Hepatocyte (in vitro differentiated cells): ENCODE results near the gene POLR2I. TPM values are rescaled to one million over a fixed set of nuclear protein-coding genes. Genes with fewer than 3 reads are reported as not detected.

ENCODE experiments used
- DNase-seq: peaks from one replicate; pipeline ENCODE4 v3.0.0-alpha.2; 2016; ENCODE audit warnings: low spot score
- H2AFZ ChIP-seq: fragments of 200-600 bp; sonication (generic); 2 replicates; pipeline ENCODE4 v1.6.0; 2016; ENCODE audit warnings: antibody characterized with exemption, mild to moderate bottlenecking
- H3K27ac ChIP-seq: fragments of 200-600 bp; sonication (generic); 2 replicates; pipeline ENCODE4 v1.5.1; 2016; ENCODE audit warnings: mild to moderate bottlenecking
- H3K27me3 ChIP-seq: fragments of 200-600 bp; sonication (generic); 2 replicates; pipeline ENCODE4 v1.6.1; 2016
- H3K36me3 ChIP-seq: fragments of 200-600 bp; sonication (generic); replicated peaks from 2 replicates; pipeline ENCODE4 v1.5.1; 2016; ENCODE audit warnings: low read depth; ENCODE audit not compliant: insufficient read depth
- H3K4me1 ChIP-seq: fragments of 200-600 bp; sonication (generic); 2 replicates; pipeline ENCODE4 v1.5.1; 2016; ENCODE audit warnings: mild to moderate bottlenecking, moderate library complexity; ENCODE audit not compliant: insufficient read depth
- H3K4me2 ChIP-seq: fragments of 200-600 bp; sonication (generic); 2 replicates; pipeline ENCODE4 v1.6.0; 2016
- H3K4me3 ChIP-seq: fragments of 200-600 bp; sonication (generic); 2 replicates; pipeline ENCODE4 v1.5.1; 2016; ENCODE audit warnings: mild to moderate bottlenecking
- H3K79me2 ChIP-seq: fragments of 200-600 bp; sonication (generic); 2 replicates; pipeline ENCODE4 v1.6.0; 2017; ENCODE audit warnings: mild to moderate bottlenecking
- H3K9me2 ChIP-seq: fragments of 200-600 bp; sonication (generic); replicated peaks from 2 replicates; pipeline ENCODE4 v1.6.0; 2017; ENCODE audit warnings: mild to moderate bottlenecking; ENCODE audit not compliant: insufficient read depth
- H3K9me3 ChIP-seq: fragments of 200-600 bp; sonication (generic); 2 replicates; pipeline ENCODE4 v1.5.1; 2016; ENCODE audit warnings: low read depth, mild to moderate bottlenecking
- H4K20me1 ChIP-seq: fragments of 200-600 bp; sonication (generic); 2 replicates; pipeline ENCODE4 v1.6.0; 2016; ENCODE audit warnings: mild to moderate bottlenecking; ENCODE audit not compliant: insufficient read depth, poor library complexity, severe bottlenecking
- EZH2 ChIP-seq: fragments of 200-600 bp; sonication (generic); IDR thresholded peaks from 2 replicates; pipeline ENCODE4 v1.6.1; 2016; ENCODE audit warnings: antibody characterized with exemption, mild to moderate bottlenecking, borderline replicate concordance
- EZH2phosphoT487 ChIP-seq: fragments of 200-600 bp; sonication (generic); IDR thresholded peaks from one replicate; pipeline ENCODE4 v1.6.1; 2018; ENCODE audit warnings: antibody characterized with exemption, mild to moderate bottlenecking, low read depth, moderate library complexity; ENCODE audit not compliant: unreplicated experiment, severe bottlenecking
- WGBS: methylation state at CpG from one replicate; pipeline ENCODE4 v1.1.6; 2016; ENCODE audit warnings: low lambda C conversion rate; ENCODE audit errors: missing lambda C conversion rate; 5-methylcytosine and 5-hydroxymethylcytosine counted together
- polyA plus RNA-seq: library from polyadenylated mRNA; unstranded; fragments of >200 nt; fragmentation: Nextera tagmentation; extraction: Ambion mirVana; gene quantifications from 2 replicates; pipeline ENCODE4 v1.2.1, GENCODE V29; 2016
- total RNA-seq: library from RNA; depleted of rRNA; stranded (reverse); fragments of >200 nt; gene quantifications from 2 replicates; pipeline ENCODE4 v1.2.3, GENCODE V29; 2014
- TF ChIP-seq, protein P1 (sequence below): fragments of 200-600 bp; sonication (generic); IDR thresholded peaks from 2 replicates; pipeline ENCODE4 v1.5.1; 2016; ENCODE audit warnings: antibody characterized with exemption, mild to moderate bottlenecking; ENCODE audit not compliant: poor library complexity

POLR2I gene
- total and polyA plus RNA-seq, 2 experiments from 2014 or later: 19.3 to 115 TPM

DNA sequence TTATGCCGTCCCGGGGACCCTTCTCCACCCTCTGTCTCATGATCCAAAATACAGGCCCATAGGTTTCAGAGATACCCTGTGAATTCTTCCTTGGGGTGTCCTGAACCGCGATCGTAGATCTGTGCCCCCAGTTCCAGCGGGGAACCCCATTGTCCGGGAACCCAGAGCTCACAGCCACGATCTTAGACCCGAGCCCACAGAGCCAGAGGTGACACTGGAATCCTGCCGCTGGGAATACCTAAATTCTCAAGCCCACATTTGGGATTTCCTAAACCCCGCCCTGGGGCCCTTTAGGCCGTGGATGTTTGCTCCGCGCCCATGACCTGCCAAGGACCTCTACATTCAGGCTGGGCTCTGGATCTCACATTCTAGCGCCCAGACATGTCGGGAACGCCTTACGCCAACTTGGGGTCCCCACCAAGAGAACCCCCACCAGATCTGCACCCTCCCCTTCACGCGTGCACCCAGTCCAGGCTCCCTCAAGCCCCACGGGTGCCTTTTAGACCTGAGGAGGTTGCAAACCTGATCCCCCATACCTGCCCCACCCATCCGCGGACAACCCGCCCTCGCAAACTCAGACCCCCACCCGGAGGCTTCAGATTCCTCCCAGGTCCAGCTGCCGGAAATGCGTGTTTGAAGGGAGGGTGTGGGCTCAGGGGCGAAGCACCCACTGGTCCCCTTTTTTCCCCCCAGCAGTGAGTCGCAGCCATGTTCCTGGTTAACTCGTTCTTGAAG is 25.8 kb upstream of the POLR2I start:
- Histone ChIP-seq H3K9me3 (no peaks in the 10 kb centered on the region), H3K27me3 (no peaks in the 10 kb centered on the region), H3K4me2 (peak overlapping the region; percentile 93), H3K4me1 (no peaks in the 10 kb centered on the region), H3K36me3 (no peaks in the 10 kb centered on the region), H4K20me1 (peaks cover 9% of the 10 kb centered on the region), H3K4me3 (peak overlapping the region; percentile 98), H3K79me2 (peaks cover 25% of the 10 kb centered on the region), H2AFZ (peak overlapping the region; percentile 62), H3K27ac (peak overlapping the region; percentile 100), H3K9me2 (no peaks in the 10 kb centered on the region)
- TF ChIP-seq EZH2: no peak
- TF ChIP-seq EZH2phosphoT487: no peak
- TF ChIP-seq, protein P1, sequence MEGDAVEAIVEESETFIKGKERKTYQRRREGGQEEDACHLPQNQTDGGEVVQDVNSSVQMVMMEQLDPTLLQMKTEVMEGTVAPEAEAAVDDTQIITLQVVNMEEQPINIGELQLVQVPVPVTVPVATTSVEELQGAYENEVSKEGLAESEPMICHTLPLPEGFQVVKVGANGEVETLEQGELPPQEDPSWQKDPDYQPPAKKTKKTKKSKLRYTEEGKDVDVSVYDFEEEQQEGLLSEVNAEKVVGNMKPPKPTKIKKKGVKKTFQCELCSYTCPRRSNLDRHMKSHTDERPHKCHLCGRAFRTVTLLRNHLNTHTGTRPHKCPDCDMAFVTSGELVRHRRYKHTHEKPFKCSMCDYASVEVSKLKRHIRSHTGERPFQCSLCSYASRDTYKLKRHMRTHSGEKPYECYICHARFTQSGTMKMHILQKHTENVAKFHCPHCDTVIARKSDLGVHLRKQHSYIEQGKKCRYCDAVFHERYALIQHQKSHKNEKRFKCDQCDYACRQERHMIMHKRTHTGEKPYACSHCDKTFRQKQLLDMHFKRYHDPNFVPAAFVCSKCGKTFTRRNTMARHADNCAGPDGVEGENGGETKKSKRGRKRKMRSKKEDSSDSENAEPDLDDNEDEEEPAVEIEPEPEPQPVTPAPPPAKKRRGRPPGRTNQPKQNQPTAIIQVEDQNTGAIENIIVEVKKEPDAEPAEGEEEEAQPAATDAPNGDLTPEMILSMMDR: no peak
- WGBS: under 1% methylated on average over 24 of the region's 31 CpGs
- peak; percentile 71 for DNase-seq

DNA sequence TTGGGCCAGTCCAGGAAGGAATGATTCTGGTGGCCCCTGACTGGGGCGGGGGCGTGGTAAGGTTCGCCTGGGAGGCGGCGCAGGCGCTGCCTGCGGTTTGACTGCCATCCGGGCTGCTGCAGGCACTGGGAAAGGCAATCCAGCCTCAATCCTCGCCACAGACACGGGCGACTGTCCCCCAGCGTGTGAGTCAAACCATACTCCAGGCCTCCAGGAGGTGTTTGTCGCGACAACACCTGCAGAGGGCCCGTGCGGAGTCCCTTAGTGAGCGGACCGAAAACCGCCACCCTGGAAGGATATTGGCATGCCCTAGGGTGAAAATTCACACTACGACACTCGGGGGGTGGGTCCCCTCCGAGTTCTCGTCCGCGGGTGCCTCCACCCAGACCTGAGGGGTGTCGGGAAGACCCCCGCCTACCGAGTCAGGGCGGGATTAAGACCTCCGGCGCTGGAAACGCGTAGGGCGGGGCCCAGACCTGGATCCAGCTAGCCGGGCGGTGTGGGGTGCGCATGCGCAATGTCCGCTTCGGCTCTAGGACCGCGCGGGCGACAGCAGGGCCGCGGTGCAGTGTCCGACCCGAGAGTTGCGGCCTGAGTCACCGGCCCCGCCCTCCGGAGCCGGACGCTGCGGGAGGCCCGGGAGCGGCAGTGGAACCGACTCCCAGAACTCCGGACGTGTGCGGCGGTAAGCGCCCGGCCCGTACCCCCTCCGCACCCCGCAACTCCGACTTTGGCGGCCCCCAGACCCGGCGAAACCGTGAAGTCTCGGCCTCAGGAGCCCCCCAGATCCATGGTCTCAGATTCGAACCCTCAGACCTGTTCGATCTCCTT is 25.0 kb upstream of the POLR2I start, which contains the start of gene CAPNS1:
TSS of gene CAPNS1 (plus strand) at position 594 of the 831 bp plus-strand sequence. CDS start 946 bp downstream, outside the sequence.
- Histone ChIP-seq H2AFZ (peak within 1 kb of the TSS; percentile 83), H3K9me3 (no peaks in the 10 kb centered on the region), H3K4me2 (peak within 1 kb of the TSS; percentile 93), H3K36me3 (no peaks in the 10 kb centered on the region), H3K27me3 (no peaks in the 10 kb centered on the region), H4K20me1 (peaks cover 9% of the 10 kb centered on the region), H3K27ac (peak within 1 kb of the TSS; percentile 100), H3K79me2 (peaks cover 25% of the 10 kb centered on the region), H3K4me3 (peak within 1 kb of the TSS; percentile 98), H3K4me1 (no peaks in the 10 kb centered on the region), H3K9me2 (no peaks in the 10 kb centered on the region)
- 1% methylated on average over 47 of the region's 75 CpGs for WGBS
- no peak for TF ChIP-seq EZH2phosphoT487
- TF ChIP-seq, protein P1: peak; percentile 2
- peak; percentile 99 for DNase-seq

DNA sequence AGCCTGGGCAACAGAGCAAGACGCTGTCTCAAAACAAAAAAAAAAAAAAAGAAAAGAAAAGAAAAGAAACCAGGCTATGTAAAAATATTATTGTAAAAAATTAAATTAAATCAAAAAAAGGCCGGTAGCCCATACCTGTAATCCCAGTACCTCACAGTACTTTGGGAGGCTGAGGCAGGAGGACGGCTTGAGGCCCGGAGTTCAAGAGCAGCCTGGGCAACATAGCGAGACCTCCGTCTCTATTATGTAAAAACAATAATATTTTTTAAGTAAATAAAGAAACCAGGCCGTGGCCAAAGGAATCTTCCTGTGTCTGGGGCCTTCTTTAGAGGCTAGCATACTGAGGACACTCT is 24.4 kb upstream of the POLR2I start:
- no peaks in the 10 kb centered on the region for H3K36me3 ChIP-seq
- H3K4me3 ChIP-seq: peak overlapping the region; percentile 56
- 68% methylated on average over 7 of the region's 7 CpGs for WGBS
- H4K20me1 ChIP-seq: peaks cover 9% of the 10 kb centered on the region
- TF ChIP-seq, protein P1: no peak
- no peak for TF ChIP-seq EZH2phosphoT487
- no peak for TF ChIP-seq EZH2
- H3K4me1 ChIP-seq: no peaks in the 10 kb centered on the region
- H3K9me3 ChIP-seq: no peaks in the 10 kb centered on the region
- H3K79me2 ChIP-seq: peaks cover 25% of the 10 kb centered on the region
- no peaks in the 10 kb centered on the region for H3K9me2 ChIP-seq
- H3K27me3 ChIP-seq: no peaks in the 10 kb centered on the region
- H2AFZ ChIP-seq: peak overlapping the region; percentile 83
- peak overlapping the region; percentile 98 for H3K27ac ChIP-seq
- H3K4me2 ChIP-seq: peak overlapping the region; percentile 89
- DNase-seq: no peak
